SK-N-MC (cell line): Measurements from ENCODE around the gene NFATC1.

ENCODE experiments used
- EZH2 ChIP-seq: fragments of 200-600 bp; sonication (generic); IDR thresholded peaks from one replicate; pipeline ENCODE4 v1.6.1; 2017; ENCODE audit warnings: antibody characterized with exemption
- POLR2AphosphoS5 ChIP-seq: IDR thresholded peaks from 2 replicates; pipeline ENCODE4 v1.6.1; 2012; ENCODE audit warnings: mild to moderate bottlenecking, low read depth, low read length, borderline replicate concordance

GRCh38 chr18:79356435-79356834 is 39.3 kb upstream of the NFATC1 start:
- TF ChIP-seq EZH2, result no peak
- TF ChIP-seq POLR2AphosphoS5, result no peak
